Heart left ventricle (tissue), 16 donors: ENCODE data around the gene HMCN2. TPM values are rescaled to one million over a fixed set of nuclear protein-coding genes. Genes with fewer than 3 reads are reported as not detected.

Experiments used
- ATAC-seq, 4 donors: fragments of 200-7000 bp; cut with Tn5 transposase; one replicate each; pipeline ENCODE4 v1.9.1; 2020 to 2022; ENCODE audit warnings: moderate library complexity in 4 of 4, mild to moderate bottlenecking in 3 of 4, moderate number of reproducible peaks in 1 of 4
- DNase-seq, 5 donors: peaks; one replicate each; pipeline ENCODE4 v3.0.0-alpha.2; 2020
- H3K27ac ChIP-seq, 12 donors: fragments of 200-600 bp; sonication (generic) in 4 of 12; one replicate each; pipeline versions ENCODE4 v1.5.0 to v1.8.0; 2016 to 2022; ENCODE audit warnings: mild to moderate bottlenecking in 2 of 12
- H3K27me3 ChIP-seq, 9 donors: fragments of 200-600 bp; sonication (generic) in 2 of 9; one replicate each; pipeline versions ENCODE4 v1.5.1 to v1.8.0; 2016 to 2022; ENCODE audit warnings: mild to moderate bottlenecking in 3 of 9
- H3K36me3 ChIP-seq, 9 donors: fragments of 200-600 bp; sonication (generic) in 2 of 9; one replicate each; pipeline versions ENCODE4 v1.5.0 to v1.8.0; 2018 to 2022; ENCODE audit warnings: mild to moderate bottlenecking in 2 of 9
- H3K4me1 ChIP-seq, 12 donors: fragments of 200-600 bp; sonication (generic) in 4 of 12; one replicate each; pipeline versions ENCODE4 v1.5.0 to v1.8.0; 2016 to 2022; ENCODE audit warnings: mild to moderate bottlenecking in 3 of 12
- H3K4me3 ChIP-seq, 12 donors: fragments of 200-600 bp; sonication (generic) in 4 of 12; one replicate each; pipeline versions ENCODE4 v1.5.0 to v1.8.0; 2017 to 2022; ENCODE audit warnings: mild to moderate bottlenecking in 9 of 12, moderate library complexity in 4 of 12
- H3K9me3 ChIP-seq, 12 donors: fragments of 200-600 bp; sonication (generic) in 4 of 12; one replicate each; pipeline versions ENCODE4 v1.5.0 to v1.8.0; 2016 to 2022; ENCODE audit warnings: mild to moderate bottlenecking in 1 of 12
- POLR2A ChIP-seq, 2 donors: fragments of 450-650 bp; IDR thresholded peaks; one replicate each; pipeline ENCODE4 v1.6.1; 2017; ENCODE audit warnings: antibody characterized with exemption in 2 of 2, mild to moderate bottlenecking in 2 of 2, moderate library complexity in 2 of 2
- WGBS, 4 donors: extraction: QIAGEN DNeasy Blood & Tissue Kit in 2 of 4; methylation state at CpG; one replicate each; pipeline versions ENCODE4 v1.1.5 to v1.1.7; 2013 to 2018; 5-methylcytosine and 5-hydroxymethylcytosine counted together
- intact Hi-C, 10 donors: fragments of 100-400 bp; cut with DNase I; formaldehyde crosslinking; loops; one replicate each; pipeline versions ENCODE4 v1.11.1 to v1.14.2; 2022
- polyA plus RNA-seq, 2 donors: library from polyadenylated mRNA; stranded (reverse); fragments of 200-250 nt; gene quantifications; one replicate each; pipeline ENCODE4 v1.2.3, GENCODE V29; 2013
- total RNA-seq, 9 donors: library from RNA; depleted of rRNA in 2 of 9; stranded (reverse); fragments of >200 nt in 2 of 9; fragmentation: NEBNext Ultra II Directional in 3 of 9; extraction: Animal tissue kit (Norgen Biotek cat#: 25700) in 3 of 9; gene quantifications; one replicate each; pipeline versions ENCODE4 v1.1.0 to v1.2.4, GENCODE V29; 2016 to 2023
- TF ChIP-seq, protein P1 (sequence below), 12 donors: fragments of 200-600 bp; sonication (generic) in 4 of 12; IDR thresholded peaks; one replicate each; pipeline versions ENCODE4 v1.5.0 to v1.8.0; 2018 to 2022; ENCODE audit warnings: antibody characterized with exemption in 12 of 12, mild to moderate bottlenecking in 5 of 12
- donor health status: ischemic (EF 13 %, LVEDD 7.1; RV severe dilation, severe dysfunction).
- donor health status: healthy with polysubstance abuse.
- donor health status: DM: no; HTN: yes; CAD: no.
- donor health status: DM: no; HTN: no; CAD: no.
- donor health status: ischemic (EF 25% LVEDD 6.9; RV normal size, moderate dysfunction).
- donor health status: ischemic (EF 25% LVEDD 5.7; RV mildly dilated, moderate dysfunction).
- donor health status: healthy.
- donor health status: DM: yes; HTN: yes; CAD: no.
- donor health status: ischemic (EF 35%, LVEDD 5.7; RV mildly dilated, moderate dysfunction).
- donor health status: nonischemic (EF 11% LVEDD 7.7; RV severe dilation, severe dysfunction).
- donor health status: DM: yes; HTN: yes; CAD: no.
- donor health status: PGD.
- donor health status: ischemic (EF 29% LVEDD 5.4; RV normal size, mild dysfunction).
- donor health status: nonischemic (EF 23%, LVEDD 6.1; RV moderate dilation, normal function).

Gene HMCN2
- total and polyA plus RNA-seq, 11 donors = 2.3 to 10.4 (median 4.3) TPM

GRCh38 chr9:130477564-130477963 lies 212.0 kb downstream of the HMCN2 start:
- ATAC-seq (peak in 1 of 4 donors; percentile 9), DNase-seq (no peak)
- TF ChIP-seq, protein P1, sequence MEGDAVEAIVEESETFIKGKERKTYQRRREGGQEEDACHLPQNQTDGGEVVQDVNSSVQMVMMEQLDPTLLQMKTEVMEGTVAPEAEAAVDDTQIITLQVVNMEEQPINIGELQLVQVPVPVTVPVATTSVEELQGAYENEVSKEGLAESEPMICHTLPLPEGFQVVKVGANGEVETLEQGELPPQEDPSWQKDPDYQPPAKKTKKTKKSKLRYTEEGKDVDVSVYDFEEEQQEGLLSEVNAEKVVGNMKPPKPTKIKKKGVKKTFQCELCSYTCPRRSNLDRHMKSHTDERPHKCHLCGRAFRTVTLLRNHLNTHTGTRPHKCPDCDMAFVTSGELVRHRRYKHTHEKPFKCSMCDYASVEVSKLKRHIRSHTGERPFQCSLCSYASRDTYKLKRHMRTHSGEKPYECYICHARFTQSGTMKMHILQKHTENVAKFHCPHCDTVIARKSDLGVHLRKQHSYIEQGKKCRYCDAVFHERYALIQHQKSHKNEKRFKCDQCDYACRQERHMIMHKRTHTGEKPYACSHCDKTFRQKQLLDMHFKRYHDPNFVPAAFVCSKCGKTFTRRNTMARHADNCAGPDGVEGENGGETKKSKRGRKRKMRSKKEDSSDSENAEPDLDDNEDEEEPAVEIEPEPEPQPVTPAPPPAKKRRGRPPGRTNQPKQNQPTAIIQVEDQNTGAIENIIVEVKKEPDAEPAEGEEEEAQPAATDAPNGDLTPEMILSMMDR (IDR thresholded peaks at IDR 0.05) = no peak
- no peak for TF ChIP-seq POLR2A (IDR thresholded peaks at IDR 0.05)
- 94 to 95% (median 95%) methylated on average over 7 to 12 of the region's 12 CpGs for WGBS, 4 donors
- Histone ChIP-seq H3K4me3 (no peak overlapping the region), H3K36me3 (peaks cover 0 to 59% (median 0%) of the 10 kb centered on the region in 9 donors), H3K27ac (no peak overlapping the region), H3K4me1 (no peaks in the 10 kb centered on the region), H3K27me3 (no peaks in the 10 kb centered on the region), H3K9me3 (no peaks in the 10 kb centered on the region)
- intact Hi-C loops = no loop called here

DNA sequence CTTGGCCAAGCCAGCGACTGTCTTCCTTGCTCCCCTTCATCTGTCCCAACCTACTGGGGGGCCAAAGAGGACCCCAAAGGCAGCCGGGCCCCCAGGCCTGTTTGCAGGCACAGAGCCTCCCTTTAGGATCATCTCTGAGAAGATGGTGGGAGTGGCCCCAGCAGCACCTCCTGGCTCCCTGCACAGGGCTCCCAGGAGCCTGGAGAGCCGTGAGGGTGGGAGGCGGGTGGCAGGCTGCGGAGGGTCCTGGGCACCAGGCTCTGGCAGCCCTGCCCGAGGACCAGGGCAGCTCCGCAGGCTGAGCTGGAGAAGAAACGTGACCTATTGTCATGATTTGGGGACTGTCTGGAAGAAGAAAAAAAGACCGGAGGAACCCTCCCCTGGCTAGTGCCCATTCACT lies 212.6 kb downstream of the HMCN2 start:
- H3K27me3 ChIP-seq = no peaks in the 10 kb centered on the region
- TF ChIP-seq, protein P1 (IDR thresholded peaks at IDR 0.05) = no peak
- TF ChIP-seq POLR2A (IDR thresholded peaks at IDR 0.05) = no peak
- no peaks in the 10 kb centered on the region for H3K4me1 ChIP-seq
- WGBS, 4 donors = 92 to 95% (median 95%) methylated on average over 9 of the region's 9 CpGs
- ATAC-seq = no peak
- peaks cover 0 to 59% (median 0%) of the 10 kb centered on the region in 9 donors for H3K36me3 ChIP-seq
- no peak overlapping the region for H3K4me3 ChIP-seq
- no peak overlapping the region for H3K27ac ChIP-seq
- intact Hi-C loops = no loop called here
- no peaks in the 10 kb centered on the region for H3K9me3 ChIP-seq
- no peak for DNase-seq

GRCh38 chr9:130478736-130479575 lies 213.4 kb downstream of the HMCN2 start:
- H3K4me3 ChIP-seq = no peak overlapping the region
- TF ChIP-seq POLR2A (IDR thresholded peaks at IDR 0.05) = no peak
- TF ChIP-seq, protein P1 (IDR thresholded peaks at IDR 0.05) = no peak
- no peak for ATAC-seq
- H3K27ac ChIP-seq = no peak overlapping the region
- H3K27me3 ChIP-seq = no peaks in the 10 kb centered on the region
- intact Hi-C loops = no loop called here
- no peaks in the 10 kb centered on the region for H3K9me3 ChIP-seq
- H3K4me1 ChIP-seq = no peaks in the 10 kb centered on the region
- H3K36me3 ChIP-seq = peaks cover 0 to 61% (median 0%) of the 10 kb centered on the region in 9 donors
- no peak for DNase-seq
- 92 to 94% (median 92%) methylated on average over 35 of the region's 35 CpGs for WGBS, 4 donors

- WGBS, 4 donors = 76 to 93% (median 90%) methylated on average over 8 to 19 of the region's 19 CpGs
- Histone ChIP-seq H3K27me3 (no peaks in the 10 kb centered on the region), H3K4me3 (no peak overlapping the region), H3K27ac (no peak overlapping the region), H3K9me3 (no peaks in the 10 kb centered on the region), H3K4me1 (no peaks in the 10 kb centered on the region), H3K36me3 (peaks cover 0 to 64% (median 0%) of the 10 kb centered on the region in 9 donors)
- TF ChIP-seq POLR2A (IDR thresholded peaks at IDR 0.05) = no peak
- TF ChIP-seq, protein P1 (IDR thresholded peaks at IDR 0.05) = no peak
- no peak for DNase-seq
- ATAC-seq = no peak
- intact Hi-C loops = no loop called here
Measured at GRCh38 chr9:130479587-130479986, 214.0 kb downstream of the HMCN2 start.
